ENCODE measurements around the gene GNPDA1. TPM values are rescaled to one million over a fixed set of nuclear protein-coding genes. Genes with fewer than 3 reads are reported as not detected.
"Not testable (repeated sequence)": the region's sequence is repeated elsewhere in the genome, so short reads cannot be mapped to it uniquely, and the experiment has no call there.

Gene GNPDA1
- total RNA-seq: 10 to 100 TPM; 28.6 to 37.0 (median 33.2) TPM

DNA sequence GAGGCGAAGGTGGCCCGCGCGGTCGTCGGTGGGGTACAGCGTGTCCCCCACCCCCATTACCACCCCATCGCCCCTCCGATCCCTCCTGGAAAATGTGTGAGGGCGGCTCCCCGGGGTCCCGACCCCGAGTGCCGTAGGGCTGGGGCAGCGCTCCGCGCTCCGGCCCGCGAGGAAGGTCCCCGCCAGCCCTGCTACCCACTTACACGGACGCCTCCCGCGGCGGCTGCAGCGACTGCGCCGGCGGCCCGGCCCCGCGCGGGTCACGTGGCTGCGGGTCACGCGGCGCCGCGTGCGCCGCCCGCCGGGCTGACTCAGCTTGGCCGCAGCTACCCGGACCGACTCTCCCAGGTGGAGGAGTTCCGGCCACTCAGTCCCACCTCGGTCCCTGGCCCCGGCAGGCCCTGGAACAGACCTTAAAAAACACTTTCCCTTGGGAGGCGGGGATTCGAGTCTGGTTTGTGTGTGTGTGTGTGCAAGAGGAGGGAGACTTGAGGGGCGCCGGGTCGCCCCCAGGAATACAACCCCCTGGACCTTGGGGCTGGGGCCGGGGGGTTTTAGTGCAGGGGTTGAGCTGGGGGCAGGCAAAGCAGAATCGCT is at the start of gene GNPDA1:
TSS of gene GNPDA1 (minus strand) at position 236 of the 597 bp plus-strand sequence. CDS start 992 bp downstream, outside the sequence.
- DNase-seq (ENCODE audit: low spot score): peak; percentile 56
- TF ChIP-seq, protein P1, sequence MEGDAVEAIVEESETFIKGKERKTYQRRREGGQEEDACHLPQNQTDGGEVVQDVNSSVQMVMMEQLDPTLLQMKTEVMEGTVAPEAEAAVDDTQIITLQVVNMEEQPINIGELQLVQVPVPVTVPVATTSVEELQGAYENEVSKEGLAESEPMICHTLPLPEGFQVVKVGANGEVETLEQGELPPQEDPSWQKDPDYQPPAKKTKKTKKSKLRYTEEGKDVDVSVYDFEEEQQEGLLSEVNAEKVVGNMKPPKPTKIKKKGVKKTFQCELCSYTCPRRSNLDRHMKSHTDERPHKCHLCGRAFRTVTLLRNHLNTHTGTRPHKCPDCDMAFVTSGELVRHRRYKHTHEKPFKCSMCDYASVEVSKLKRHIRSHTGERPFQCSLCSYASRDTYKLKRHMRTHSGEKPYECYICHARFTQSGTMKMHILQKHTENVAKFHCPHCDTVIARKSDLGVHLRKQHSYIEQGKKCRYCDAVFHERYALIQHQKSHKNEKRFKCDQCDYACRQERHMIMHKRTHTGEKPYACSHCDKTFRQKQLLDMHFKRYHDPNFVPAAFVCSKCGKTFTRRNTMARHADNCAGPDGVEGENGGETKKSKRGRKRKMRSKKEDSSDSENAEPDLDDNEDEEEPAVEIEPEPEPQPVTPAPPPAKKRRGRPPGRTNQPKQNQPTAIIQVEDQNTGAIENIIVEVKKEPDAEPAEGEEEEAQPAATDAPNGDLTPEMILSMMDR (IDR thresholded peaks at IDR 0.05): no peak
- peak; percentile 85 for ATAC-seq (ENCODE audit: low FRiP score)

DNA sequence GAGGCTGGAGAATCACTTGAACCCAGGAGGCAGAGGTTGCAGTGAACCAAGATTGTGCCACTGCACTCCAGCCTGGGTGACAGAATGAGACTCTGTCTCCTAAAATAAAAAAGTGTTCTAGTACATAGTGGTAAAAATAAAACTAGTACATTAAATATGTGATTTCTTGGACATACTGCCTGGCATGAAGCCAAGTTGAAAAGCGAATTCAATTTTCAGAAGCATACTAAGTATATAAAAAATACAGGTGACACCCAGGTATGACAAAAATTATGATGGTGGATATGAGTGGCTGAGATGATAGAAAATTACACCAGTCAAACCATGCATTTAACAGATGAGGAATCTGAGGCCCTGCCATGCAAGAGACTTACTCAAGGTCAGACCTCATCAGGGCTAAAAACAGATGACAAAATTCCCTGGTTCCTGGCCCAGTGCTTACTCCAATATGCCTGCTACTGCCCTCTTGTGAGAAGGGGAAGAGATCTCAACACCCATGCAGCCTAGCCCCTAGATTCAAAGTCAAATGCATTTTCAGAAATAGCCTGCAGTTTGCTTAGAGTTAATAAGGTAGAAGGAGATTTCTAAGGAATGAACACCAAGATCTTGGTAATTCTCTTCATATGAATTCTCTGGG is 46.6 kb upstream of the GNPDA1 start:
- DNase-seq (ENCODE audit: low spot score) (no peak), ATAC-seq (ENCODE audit: low FRiP score) (no peak)
- TF ChIP-seq, protein P1 (IDR thresholded peaks at IDR 0.05): no peak

DNA sequence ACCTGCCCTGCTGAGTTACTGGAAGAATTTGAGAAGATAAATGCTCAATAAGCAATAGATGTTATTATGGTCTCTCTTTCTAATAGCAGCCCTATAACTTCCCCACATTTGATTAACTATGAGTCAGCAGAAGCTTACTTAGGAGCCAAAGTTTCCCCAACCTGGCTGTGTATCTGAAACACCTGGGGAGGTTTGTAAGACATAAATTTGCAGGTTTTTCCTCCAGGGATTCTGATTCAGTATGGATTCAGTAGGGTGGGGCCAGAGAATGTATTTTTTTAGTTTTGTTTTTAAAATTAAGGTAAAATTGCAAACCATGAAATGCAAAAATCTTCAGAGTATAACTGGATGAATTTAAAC is 44.9 kb upstream of the GNPDA1 start:
- DNase-seq (ENCODE audit: low spot score): no peak
- TF ChIP-seq, protein P1 (IDR thresholded peaks at IDR 0.05): no peak
- ATAC-seq (ENCODE audit: low FRiP score): no peak

GRCh38 chr5:142056816-142057696 is 44.2 kb upstream of the GNPDA1 start:
- TF ChIP-seq, protein P1 (IDR thresholded peaks at IDR 0.05): no peak
- ATAC-seq (ENCODE audit: low FRiP score) (no peak), DNase-seq (ENCODE audit: low spot score) (no peak)

DNA sequence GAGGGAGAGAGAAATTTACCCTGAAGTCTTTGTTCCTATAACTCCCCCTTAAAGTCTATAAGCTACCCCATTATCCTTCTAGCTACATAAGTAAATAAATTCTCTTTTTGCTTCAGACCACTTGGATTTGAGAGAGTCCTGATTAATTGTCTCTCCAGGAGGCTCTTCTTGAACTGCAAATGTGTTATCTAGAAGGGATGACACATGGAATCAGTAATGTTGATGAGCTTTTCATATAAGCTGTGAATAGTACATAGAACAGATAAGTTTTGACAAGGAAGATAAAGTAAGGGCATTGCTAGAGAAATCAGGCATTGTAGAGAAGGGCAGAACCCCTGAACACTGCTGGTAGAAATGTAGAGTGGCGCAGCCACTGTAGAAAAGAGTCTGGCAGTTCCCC is 42.5 kb upstream of the GNPDA1 start:
- DNase-seq (ENCODE audit: low spot score) (no peak), ATAC-seq (ENCODE audit: low FRiP score) (no peak)
- TF ChIP-seq, protein P1 (IDR thresholded peaks at IDR 0.05): no peak

DNA sequence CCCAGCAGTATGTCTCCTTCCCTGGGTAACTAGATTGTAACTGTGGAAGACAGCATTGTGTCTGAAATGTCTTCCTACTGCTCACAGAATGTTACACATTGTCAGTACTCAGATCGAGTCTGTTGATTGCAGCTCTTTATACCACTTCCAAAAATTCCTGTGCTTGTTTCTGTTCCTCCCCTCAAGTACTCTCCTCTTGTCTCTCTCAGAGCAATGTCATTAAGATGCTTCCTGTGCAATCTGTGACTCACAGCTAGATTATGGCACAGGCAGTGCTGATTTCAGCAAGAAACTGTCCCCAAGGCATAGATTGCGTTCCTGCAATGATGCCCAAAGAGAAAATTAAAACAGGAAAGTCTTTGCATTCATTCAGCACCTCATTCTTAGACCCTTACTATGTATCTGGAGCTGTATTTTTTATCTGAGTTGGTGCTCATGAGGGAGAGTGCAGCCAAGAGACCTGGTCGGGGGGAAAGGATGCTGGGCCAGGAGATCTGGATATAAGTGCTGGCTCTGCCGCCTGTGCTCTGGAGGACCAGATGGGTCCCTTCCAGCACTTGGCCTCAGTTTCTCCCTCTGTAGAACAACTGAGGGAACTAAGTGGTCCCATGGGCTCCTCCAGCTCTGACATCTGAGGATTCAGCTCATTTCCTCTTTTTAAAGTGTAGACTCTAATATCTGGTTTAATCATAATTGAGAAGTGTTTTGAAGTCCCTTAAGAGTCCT is 40.8 kb upstream of the GNPDA1 start:
- ATAC-seq (ENCODE audit: low FRiP score): peak; percentile 80
- TF ChIP-seq, protein P1 (IDR thresholded peaks at IDR 0.05): no peak
- DNase-seq (ENCODE audit: low spot score): no peak

- not testable (repeated sequence) for DNase-seq (ENCODE audit: low spot score); ATAC-seq (ENCODE audit: low FRiP score)
Measured at GRCh38 chr5:142052026-142052425, 39.2 kb upstream of the GNPDA1 start.
